ENCODE measurements around the gene ATP8B3.

DNA sequence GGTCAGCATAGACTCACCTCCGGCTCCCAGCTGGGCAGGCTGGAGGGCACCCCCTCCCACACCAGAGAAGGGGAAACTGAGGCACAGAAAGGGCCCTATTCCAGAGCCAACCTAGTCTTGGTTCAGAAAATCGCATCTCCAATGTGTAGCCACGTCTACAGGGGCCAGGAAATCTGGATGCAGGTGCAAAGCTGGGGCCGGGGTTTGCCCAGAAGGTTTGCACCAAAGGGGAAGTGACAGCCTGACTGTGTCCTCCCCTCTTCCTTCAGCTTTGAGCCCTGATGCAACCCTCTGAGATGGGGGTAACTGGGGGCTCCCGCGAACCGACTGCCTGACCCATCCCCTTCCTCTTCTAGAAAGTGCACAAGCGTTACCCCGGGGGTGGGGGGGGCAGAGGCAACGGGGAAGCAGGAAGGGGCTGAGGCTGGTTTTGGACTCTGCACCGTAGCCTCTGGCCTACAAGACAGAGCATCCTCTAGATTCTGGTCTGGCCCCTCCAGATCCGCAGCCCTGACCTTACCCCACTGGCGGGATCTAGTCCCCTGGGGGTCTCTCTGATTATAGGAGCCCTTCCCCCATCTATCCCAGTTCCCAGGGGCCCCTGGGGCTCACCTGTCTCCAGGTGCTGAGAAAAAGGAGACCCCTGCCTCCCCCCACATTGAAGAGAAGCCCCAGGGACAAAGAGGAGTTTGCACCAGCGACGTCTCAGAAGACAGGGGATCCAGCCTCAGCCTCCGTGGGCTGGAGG is 59.9 kb downstream of the ATP8B3 start:
- TF ChIP-seq, protein P1, sequence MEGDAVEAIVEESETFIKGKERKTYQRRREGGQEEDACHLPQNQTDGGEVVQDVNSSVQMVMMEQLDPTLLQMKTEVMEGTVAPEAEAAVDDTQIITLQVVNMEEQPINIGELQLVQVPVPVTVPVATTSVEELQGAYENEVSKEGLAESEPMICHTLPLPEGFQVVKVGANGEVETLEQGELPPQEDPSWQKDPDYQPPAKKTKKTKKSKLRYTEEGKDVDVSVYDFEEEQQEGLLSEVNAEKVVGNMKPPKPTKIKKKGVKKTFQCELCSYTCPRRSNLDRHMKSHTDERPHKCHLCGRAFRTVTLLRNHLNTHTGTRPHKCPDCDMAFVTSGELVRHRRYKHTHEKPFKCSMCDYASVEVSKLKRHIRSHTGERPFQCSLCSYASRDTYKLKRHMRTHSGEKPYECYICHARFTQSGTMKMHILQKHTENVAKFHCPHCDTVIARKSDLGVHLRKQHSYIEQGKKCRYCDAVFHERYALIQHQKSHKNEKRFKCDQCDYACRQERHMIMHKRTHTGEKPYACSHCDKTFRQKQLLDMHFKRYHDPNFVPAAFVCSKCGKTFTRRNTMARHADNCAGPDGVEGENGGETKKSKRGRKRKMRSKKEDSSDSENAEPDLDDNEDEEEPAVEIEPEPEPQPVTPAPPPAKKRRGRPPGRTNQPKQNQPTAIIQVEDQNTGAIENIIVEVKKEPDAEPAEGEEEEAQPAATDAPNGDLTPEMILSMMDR (IDR thresholded peaks at IDR 0.05), result no peak
- no peak for TF ChIP-seq POLR2A (IDR thresholded peaks at IDR 0.05)
